WTC11 (cell line): Measurements from ENCODE around the gene GGCT.

Experiments used
- FOXJ3 ChIP-seq: sonication (generic); formaldehyde crosslinking; IDR thresholded peaks from 2 replicates; pipeline ENCODE4 v1.9.0; 2021; ENCODE audit warnings: missing genetic modification reagents, mild to moderate bottlenecking, borderline replicate concordance
- GABPB1 ChIP-seq: sonication (generic); formaldehyde crosslinking; IDR thresholded peaks from 2 replicates; pipeline ENCODE4 v1.8.1; 2023; ENCODE audit warnings: mild to moderate bottlenecking, missing genetic modification reagents
- MAX ChIP-seq: sonication (generic); formaldehyde crosslinking; IDR thresholded peaks from 2 replicates; pipeline ENCODE4 v1.8.0; 2022; ENCODE audit warnings: mild to moderate bottlenecking, missing genetic modification reagents
- TF ChIP-seq, protein P1 (sequence below): sonication (generic); formaldehyde crosslinking; IDR thresholded peaks from 2 replicates; pipeline ENCODE4 v1.8.1; 2023; ENCODE audit warnings: mild to moderate bottlenecking, missing genetic modification reagents, moderate library complexity

DNA sequence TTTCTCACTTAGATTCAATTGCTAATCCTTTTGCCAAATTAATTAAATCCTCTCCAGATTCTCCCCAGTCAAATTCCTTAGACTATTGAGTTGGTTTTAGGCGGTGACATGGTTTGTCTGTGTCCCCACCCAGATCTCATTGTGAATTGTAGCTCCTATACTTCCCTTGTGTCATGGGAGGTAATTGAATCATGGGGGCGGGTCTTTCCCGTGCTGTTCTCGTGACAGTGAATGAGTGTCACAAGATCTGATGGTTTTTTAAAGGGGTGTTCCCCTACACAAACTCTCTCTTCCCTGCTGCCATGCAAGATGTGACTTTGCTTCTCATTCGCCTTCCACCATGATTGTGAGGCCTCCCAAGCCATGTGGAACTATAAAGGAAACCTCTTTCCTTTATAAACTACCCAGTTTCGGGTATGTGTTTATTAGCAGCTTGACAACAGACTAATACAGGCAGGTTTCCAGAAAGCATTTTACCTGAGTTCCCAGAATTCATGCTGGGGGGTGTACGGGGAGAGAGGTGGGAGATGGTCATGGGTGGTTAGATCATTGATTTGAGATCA, 45.4 kb upstream of the GGCT start:
- TF ChIP-seq FOXJ3 (CRISPR knock-in tag) (no peak), MAX (CRISPR knock-in tag) (no peak), GABPB1 (CRISPR knock-in tag) (no peak)
- TF ChIP-seq, protein P1, sequence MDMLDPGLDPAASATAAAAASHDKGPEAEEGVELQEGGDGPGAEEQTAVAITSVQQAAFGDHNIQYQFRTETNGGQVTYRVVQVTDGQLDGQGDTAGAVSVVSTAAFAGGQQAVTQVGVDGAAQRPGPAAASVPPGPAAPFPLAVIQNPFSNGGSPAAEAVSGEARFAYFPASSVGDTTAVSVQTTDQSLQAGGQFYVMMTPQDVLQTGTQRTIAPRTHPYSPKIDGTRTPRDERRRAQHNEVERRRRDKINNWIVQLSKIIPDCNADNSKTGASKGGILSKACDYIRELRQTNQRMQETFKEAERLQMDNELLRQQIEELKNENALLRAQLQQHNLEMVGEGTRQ (CRISPR knock-in tag) = no peak
